Midbrain (tissue), 1 donor: ENCODE measurements around the gene RUNX1.

Experiments used
- DNase-seq: peaks from one replicate; lab custom pipeline; 2025; lab: John Stamatoyannopoulos, UW

Gene RUNX1

DNA sequence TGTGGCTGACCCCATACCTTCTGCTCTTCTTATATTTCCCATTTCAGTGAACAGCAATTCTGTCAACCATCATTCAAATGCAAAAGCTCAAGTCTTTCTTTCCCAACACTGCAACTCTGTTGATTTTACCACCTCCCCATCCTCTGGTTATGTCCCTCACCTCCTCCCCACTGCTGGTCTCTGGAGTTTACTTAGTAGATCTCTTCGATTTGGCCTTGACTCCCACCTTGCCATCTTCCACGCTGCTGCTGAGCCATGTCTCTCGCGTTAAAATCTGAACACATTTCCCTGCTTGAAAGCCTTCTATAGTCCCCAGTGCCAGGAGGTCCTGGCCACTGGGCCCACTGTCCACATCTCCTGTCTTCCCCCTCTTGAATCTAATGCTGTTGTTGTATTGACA is 125.5 kb downstream of the RUNX1 start:
- DNase-seq: no peak

GRCh38 chr21:34923202-34923601 is 125.9 kb downstream of the RUNX1 start:
- DNase-seq: no peak

DNA sequence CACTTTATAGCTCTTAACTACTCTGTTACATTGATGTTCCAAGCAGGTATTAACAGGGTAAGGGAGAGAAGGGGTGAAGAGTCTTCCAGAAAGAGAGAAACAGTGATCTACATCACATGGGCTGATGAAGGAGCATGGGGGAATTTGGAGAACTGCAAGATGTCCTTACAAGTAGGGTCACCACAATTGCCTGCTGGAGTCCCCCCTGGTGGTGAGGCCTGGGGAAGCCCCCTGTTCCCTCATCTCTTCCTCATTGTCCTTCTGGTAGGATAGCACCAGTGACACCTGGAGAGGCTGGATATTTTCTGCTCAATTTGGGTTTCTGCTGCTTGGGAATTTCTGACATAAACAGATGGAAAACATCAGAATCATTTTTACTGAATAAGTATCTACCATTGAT is 126.6 kb downstream of the RUNX1 start:
- DNase-seq: no peak

- DNase-seq: no peak
Observed at GRCh38 chr21:34921151-34921550, 128.0 kb downstream of the RUNX1 start.

DNA sequence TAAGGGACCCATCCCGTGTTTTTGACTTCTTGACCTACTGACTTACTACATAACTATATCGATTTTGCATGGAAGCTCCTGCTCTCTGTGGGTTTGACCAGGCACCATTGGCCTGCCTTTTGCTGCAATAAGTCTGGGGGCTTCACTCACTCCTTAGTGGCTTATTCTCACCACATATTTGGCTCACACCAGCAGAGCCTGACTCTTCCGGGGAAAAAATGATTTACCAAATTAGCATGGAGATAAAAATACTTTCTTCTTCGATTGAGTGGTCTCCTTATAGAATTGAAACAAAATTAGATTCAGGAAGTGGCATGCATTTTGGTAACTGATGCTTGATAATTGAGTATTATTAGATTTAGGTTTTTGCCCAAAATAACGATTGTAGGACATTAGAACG is 129.7 kb downstream of the RUNX1 start:
- no peak for DNase-seq

GRCh38 chr21:34916446-34916845 is 132.7 kb downstream of the RUNX1 start:
- no peak for DNase-seq

DNA sequence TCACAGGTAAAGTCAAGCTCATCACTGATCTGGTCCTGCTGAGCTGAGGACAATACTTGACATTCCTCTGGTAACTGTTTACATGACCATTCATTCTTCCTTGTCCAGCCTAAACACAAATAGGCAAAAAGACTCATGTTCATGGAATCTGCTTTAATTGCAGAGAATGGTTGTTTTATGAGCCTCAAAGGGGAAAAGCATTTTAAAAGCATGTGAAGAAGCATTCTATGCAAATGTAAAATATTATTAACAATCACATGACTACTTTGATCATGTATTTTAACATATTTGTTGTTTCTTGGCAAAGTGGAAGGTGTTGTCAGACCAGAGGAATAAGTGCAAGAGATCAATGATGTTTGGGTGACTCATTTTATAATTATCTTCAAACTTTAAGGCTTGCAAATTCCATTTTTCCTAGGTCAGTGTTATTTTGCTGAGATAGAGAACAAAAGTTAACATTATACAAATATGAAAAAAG is 133.7 kb downstream of the RUNX1 start:
- DNase-seq: no peak

DNA sequence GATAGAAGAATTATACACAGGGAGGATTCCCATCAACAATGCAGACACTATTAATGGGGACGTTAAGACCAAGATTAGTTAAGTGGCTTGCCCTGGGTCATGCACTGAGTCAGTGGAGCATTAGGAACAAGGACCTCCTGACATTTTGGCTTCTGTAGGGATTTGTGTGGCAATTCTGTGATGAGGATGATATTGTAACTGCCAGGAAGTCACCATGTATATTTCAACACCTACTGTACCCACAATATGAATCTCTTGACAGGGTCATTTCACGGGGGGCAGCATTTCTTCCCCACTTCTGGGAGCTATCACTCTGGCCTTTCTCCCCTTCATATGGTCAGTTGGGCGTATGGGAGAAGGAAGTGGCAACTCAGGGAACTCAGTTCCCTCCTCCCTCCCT is 134.9 kb downstream of the RUNX1 start:
- no peak for DNase-seq

DNA sequence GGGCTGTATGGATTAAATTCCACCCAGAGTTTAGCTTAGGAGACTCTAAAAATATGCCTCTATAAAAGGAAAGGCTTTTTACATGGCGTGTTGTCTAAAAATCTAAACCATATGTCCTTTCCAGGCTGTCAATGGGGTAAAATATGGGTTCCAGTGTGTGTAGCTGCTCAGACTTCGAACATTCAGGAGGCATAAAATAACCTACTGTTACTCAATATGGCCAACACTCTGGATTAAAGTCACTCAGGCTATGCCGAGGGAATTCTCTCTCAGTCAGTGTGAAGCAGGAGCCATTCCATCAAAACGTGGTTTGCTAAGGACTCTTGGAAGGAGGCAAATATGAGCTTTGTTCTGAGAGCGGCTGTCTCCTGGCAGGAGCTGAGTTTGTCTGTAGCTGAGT is 135.3 kb downstream of the RUNX1 start:
- DNase-seq: no peak

- no peak for DNase-seq
Observed at GRCh38 chr21:34912022-34912945, 136.8 kb downstream of the RUNX1 start.

DNA sequence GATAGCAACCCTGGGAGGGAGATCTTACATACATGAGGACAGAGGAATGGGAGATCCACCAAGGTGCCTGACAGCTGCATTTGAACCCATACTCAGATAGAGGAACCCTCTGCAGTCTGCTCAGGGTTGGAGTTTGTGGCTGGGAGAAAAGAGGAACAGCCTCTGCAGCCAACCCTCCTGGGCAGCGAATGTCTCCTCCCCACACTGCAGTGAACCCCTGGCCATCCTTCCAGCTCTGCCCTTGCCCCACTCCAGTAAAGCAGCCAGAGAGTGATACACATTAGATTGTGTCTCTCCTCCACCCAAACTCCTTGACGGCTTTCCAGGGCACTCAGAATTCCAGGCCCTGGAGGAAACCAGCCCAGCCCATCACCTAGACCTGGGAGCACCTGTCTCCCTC is 137.7 kb downstream of the RUNX1 start:
- no peak for DNase-seq

- DNase-seq: peak; percentile 57
Observed at GRCh38 chr21:34910396-34910795, 138.7 kb downstream of the RUNX1 start.

GRCh38 chr21:34909492-34910292 is 139.4 kb downstream of the RUNX1 start:
- DNase-seq: no peak

- DNase-seq: no peak
Observed at GRCh38 chr21:34908419-34909055, 140.6 kb downstream of the RUNX1 start.

DNA sequence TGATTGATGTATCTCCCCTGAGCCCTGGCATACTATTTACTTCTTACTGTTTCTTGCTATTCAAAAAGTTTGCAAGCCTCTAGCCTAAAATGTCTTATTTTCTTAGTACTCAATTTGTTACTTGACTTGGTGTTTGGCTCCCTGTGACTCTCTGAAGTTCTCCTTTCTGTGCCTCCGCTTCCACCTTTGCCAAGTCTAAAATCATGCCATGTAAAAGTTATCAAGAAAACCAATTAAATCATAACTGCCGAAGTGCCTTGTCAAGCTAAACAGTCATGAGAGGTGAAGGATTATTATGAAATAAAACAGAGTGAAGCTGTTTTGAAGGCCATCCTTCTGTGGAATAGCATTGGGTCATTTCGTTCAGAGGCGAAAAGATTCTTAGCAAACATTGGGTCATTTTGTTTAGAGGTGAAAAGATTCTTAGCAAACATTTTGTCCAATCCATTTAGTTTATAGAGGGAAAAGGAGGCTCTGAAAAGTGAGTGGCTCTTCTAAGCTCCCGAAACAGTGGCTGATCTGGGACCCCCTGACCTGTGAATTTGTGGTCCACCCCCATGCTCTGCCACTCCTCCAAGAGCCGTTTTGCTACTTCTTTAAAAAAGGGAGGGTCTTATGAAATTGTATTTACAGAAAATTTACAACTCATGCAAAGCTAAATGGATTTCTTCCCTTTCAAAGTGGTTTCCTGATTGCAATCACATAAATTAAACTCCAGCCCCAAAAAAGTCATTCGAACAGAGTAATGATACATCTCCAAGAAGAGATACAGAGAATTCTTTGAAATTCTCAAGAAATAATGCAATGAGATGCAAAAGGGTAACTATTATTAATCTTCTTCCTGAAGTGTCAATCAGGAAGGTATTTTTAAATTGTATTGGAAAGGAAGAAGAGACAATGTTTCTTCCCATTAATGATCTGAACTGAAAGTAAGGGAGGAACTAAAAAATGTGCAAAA is 141.4 kb downstream of the RUNX1 start:
- DNase-seq: no peak

GRCh38 chr21:34906401-34906800 is 142.7 kb downstream of the RUNX1 start:
- no peak for DNase-seq

- no peak for DNase-seq
Observed at GRCh38 chr21:34905218-34905537, 143.9 kb downstream of the RUNX1 start.

DNA sequence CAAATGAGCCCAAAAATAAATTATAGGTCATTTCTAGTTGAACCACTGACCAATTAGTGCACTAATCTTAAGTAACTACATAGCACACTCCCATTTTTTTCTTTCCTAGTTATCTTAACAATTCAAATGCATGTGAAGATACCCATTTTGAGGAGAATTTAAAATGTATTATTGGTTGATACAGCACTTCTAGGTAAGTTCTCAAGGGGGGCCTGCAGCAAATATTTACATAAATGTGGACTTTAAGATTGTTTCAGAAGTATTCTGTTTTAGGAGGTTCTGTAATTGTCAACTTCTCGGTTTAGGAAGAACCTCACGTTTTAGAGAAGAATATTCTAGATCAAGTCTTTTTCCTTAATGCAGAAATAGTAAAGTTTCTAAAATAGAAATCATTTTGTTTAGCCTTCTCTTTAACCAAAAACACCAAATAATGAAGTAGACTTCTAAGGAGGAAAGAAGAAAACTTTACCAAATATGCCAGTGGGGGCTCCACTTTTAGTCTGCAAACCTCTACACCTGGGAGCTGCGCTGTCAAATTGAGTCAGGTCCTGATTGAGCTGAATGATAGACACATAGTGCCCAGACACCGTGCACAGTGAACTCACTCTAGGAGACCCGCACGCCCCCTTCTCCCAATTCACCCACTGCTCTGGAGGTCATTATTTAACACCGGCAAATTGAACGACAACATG is 144.4 kb downstream of the RUNX1 start:
- no peak for DNase-seq

GRCh38 chr21:34900376-34900775 is 148.7 kb downstream of the RUNX1 start:
- no peak for DNase-seq

GRCh38 chr21:34899760-34900159 is 149.3 kb downstream of the RUNX1 start:
- DNase-seq: no peak

- no peak for DNase-seq
Observed at GRCh38 chr21:34899302-34899701, 149.8 kb downstream of the RUNX1 start.
